Aorta (tissue), 5 donors: ENCODE results near the gene PUSL1. TPM values are rescaled to one million over a fixed set of nuclear protein-coding genes. Genes with fewer than 3 reads are reported as not detected.

Source experiments
- ATAC-seq: fragments of 200-7000 bp; cut with Tn5 transposase; one replicate; pipeline ENCODE4 v1.9.1; 2022; ENCODE audit warnings: moderate library complexity; ENCODE audit not compliant: low FRiP score
- DNase-seq, 2 donors: peaks; one replicate each; pipeline ENCODE4 v3.0.0-alpha.2; 2020
- H3K27ac ChIP-seq, 2 donors: one replicate each; pipeline ENCODE4 v1.5.1; 2013; ENCODE audit warnings: low read length in 2 of 2, mild to moderate bottlenecking in 2 of 2, moderate library complexity in 2 of 2, control low read depth in 1 of 2, inconsistent platforms in 1 of 2, low read depth in 1 of 2
- H3K27me3 ChIP-seq, 2 donors: one replicate each; pipeline ENCODE4 v1.6.1; 2013; ENCODE audit warnings: control low read depth in 1 of 2, low read length in 1 of 2, mild to moderate bottlenecking in 1 of 2, moderate library complexity in 1 of 2; ENCODE audit not compliant: insufficient read depth in 2 of 2, control insufficient read depth in 1 of 2
- H3K36me3 ChIP-seq, 2 donors: one replicate each; pipeline ENCODE4 v1.6.1; 2013; ENCODE audit warnings: control low read depth in 1 of 2, low read length in 1 of 2, mild to moderate bottlenecking in 1 of 2; ENCODE audit not compliant: insufficient read depth in 2 of 2, control insufficient read depth in 1 of 2
- H3K4me1 ChIP-seq, 2 donors: one replicate each; pipeline ENCODE4 v1.6.1; 2013; ENCODE audit warnings: low read length in 2 of 2, control low read depth in 1 of 2, mild to moderate bottlenecking in 1 of 2, moderate library complexity in 1 of 2; ENCODE audit not compliant: insufficient read depth in 2 of 2, control insufficient read depth in 1 of 2
- H3K4me3 ChIP-seq, 2 donors: one replicate each; pipeline ENCODE4 v1.5.1; 2013; ENCODE audit warnings: low read length in 2 of 2, control low read depth in 1 of 2, mild to moderate bottlenecking in 1 of 2
- H3K9me3 ChIP-seq: one replicate; pipeline ENCODE4 v1.6.1; 2013; ENCODE audit warnings: mild to moderate bottlenecking, low read length; ENCODE audit not compliant: control insufficient read depth
- WGBS, 2 donors: extraction: QIAGEN DNeasy Blood & Tissue Kit; methylation state at CpG; one replicate each; pipeline ENCODE4 v1.1.7; 2013; 5-methylcytosine and 5-hydroxymethylcytosine counted together
- intact Hi-C, 2 donors: fragments of 100-400 bp; cut with DNase I; formaldehyde crosslinking; loops; one replicate each; pipeline versions ENCODE4 v1.14.2 to v1.15.0; 2022
- polyA plus RNA-seq, 2 donors: library from polyadenylated mRNA; stranded (reverse); fragments of 200-250 nt; gene quantifications; one replicate each; pipeline ENCODE4 v1.2.3, GENCODE V29; 2013
- total RNA-seq, 2 donors: library from RNA; stranded (reverse); fragmentation: NEBNext Ultra II Directional; extraction: Animal tissue kit (Norgen Biotek cat#: 25700); gene quantifications; one replicate each; pipeline ENCODE4 v1.2.1, GENCODE V29; 2021
- donor health status: healthy with polysubstance abuse.
- donor health status: Bipolar disorder and iron deficiency.
- donor health status: DM: no; HTN: no; CAD: no.
- donor health status: DM: no; HTN: no; CAD: no.
- donor health status: DM: yes; HTN: yes; CAD: no.

The PUSL1 gene
- total and polyA plus RNA-seq, 4 donors: 5.8 to 13.7 (median 10.0) TPM

DNA sequence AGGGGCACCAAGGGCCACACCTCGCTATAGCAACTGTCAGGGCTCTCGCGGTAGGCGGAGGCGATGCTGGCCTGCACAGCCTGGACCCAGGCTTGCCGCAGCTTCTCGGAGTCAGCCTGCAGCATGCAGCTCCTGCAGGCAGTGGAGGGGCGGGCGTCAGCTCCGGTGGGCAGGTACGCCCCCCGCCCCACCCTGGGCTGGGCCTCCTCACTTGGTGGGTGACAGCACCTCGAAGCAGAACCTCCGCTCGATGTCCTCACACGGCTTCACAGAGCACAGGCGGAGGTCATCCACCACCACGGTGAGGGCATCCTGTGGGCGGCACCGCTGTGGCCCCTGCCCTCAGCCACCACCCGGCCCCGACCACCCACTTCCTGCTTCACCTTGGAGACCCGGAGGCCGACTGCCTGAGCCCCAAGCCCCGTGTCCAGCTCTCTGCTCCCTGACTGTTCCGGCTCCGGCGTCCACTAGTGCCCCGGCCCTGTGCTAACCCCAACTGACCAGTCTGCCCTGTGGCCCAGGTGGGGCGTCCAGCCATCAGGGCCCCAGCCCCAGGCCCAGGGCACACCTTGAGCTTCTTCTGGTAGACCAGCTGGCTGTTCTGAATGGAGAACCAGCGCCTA, 10.5 kb upstream of the PUSL1 start:
- WGBS, 2 donors: 94% methylated on average over 31 of the region's 31 CpGs
- DNase-seq: no peak
- Histone ChIP-seq H3K4me1 (no peaks in the 10 kb centered on the region), H3K36me3 (no peaks in the 10 kb centered on the region), H3K4me3 (no peak overlapping the region), H3K27ac (no peak overlapping the region), H3K9me3 (no peaks in the 10 kb centered on the region), H3K27me3 (no peaks in the 10 kb centered on the region)
- no peak for ATAC-seq
- intact Hi-C loops: loop anchor here in 1 of 2 donors (10.0 kb wide), 1 partner anchor 313 kb away; the partner anchor contains the start of gene PERM1

DNA sequence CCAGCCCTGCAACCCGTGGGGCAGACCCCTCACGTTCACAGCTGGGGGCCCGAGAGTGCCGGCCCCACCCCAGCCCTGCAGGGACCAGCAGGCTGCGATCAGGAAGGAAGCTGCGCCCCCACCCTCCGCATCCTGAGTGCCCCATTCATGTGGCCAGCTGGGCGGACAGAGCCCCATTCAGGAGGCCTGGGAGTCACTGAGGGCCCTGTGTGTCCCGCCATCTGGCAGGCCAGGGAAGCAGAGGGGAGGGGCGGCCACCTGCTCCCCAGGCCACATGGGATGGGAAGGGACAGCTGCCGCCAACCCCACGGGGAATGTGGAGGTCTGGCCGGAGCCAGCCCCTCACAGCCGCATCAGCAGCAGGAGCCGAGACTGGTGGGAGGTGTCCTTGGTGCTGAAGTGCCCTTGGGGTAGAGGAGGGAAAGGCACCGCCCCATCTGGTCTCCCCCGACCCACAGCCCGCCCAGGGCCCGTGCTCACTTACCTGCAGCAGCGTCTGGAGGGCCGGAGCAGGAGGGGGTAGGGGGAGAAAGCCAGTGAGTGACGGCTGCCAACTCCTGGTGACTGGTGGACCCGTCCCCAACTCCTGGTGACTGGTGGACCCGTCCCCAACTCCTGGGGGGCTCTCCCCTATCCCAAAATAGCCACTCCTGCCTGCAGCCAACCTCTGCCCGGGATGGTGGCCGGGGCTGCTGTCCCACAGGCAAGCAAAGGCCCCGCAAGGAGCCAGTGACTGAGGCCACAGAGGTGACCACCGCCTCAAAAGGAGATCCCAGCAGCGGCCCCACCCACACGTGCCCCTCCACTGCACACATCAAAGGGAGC, 9.3 kb upstream of the PUSL1 start:
- 65 to 74% methylated on average over 24 to 30 of the region's 30 CpGs for WGBS, 2 donors
- Histone ChIP-seq H3K4me1 (no peaks in the 10 kb centered on the region), H3K27ac (no peak overlapping the region), H3K27me3 (no peaks in the 10 kb centered on the region), H3K36me3 (no peaks in the 10 kb centered on the region), H3K4me3 (no peak overlapping the region), H3K9me3 (no peaks in the 10 kb centered on the region)
- no peak for DNase-seq
- no peak for ATAC-seq
- intact Hi-C loops: loop anchor here in 1 of 2 donors (10.0 kb wide), 1 partner anchor 314 kb away; the partner anchor contains the start of gene PERM1

DNA sequence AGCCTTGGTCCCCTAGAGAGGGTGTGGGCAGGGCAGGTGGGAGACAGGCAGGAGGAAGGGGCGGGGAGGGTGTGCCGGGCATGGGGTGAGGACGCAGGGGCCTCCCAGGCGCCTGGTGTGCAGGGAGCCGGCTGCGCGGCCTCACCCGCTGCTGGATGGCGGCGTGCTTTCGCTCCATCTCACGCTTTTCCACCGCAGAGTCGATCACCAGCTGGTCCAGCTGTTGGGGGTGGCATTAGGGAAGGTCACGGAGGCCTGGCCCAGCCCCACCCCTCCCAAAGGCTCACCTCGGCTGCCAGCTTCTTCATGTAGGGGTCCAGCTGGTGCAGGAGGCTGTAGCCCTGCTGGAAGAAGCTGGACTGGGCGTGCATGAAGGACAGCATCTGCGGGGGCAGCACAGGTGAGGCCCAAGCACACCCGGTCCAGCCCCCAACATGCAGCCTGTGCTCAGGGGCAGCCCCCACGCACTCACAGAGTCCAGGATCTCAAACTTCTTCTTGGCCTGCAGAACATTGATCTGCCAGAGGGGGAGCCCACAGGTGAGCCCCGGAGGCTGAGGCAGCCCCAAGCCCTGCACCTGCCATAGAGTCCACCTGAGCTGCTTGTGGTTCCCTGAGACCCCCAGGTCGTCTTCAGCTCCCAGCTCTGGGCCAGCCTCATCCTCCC, 8.6 kb upstream of the PUSL1 start:
- WGBS, 2 donors: 90 to 91% methylated on average over 18 to 22 of the region's 22 CpGs
- Histone ChIP-seq H3K36me3 (no peaks in the 10 kb centered on the region), H3K27ac (no peak overlapping the region), H3K4me3 (no peak overlapping the region), H3K9me3 (no peaks in the 10 kb centered on the region), H3K27me3 (no peaks in the 10 kb centered on the region), H3K4me1 (no peaks in the 10 kb centered on the region)
- intact Hi-C loops: loop anchor here in 1 of 2 donors (10.0 kb wide), 1 partner anchor 315 kb away; the partner anchor contains the start of gene PERM1
- DNase-seq: no peak
- ATAC-seq: no peak

DNA sequence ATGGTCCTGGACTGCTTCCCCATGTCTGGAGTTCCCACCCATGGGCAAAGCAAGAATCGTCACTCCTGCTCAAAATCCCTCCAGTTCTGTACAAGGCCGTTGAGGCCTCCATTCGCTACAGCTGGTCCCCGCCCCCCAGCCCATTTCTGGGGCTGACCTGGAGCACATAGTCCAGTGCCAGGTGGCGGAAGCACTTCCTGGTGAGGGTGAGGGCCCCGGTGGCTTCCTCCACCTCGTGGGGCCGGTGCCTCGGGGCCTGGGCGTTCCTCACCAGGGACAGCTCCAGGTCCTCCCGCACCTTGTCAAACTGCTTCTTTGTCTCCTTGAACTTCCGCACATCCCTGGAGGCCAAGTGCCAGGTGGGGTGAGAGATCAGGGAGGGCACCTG, 8.1 kb upstream of the PUSL1 start:
- no peak for ATAC-seq
- intact Hi-C loops: no loop called here
- no peaks in the 10 kb centered on the region for H3K9me3 ChIP-seq

DNA sequence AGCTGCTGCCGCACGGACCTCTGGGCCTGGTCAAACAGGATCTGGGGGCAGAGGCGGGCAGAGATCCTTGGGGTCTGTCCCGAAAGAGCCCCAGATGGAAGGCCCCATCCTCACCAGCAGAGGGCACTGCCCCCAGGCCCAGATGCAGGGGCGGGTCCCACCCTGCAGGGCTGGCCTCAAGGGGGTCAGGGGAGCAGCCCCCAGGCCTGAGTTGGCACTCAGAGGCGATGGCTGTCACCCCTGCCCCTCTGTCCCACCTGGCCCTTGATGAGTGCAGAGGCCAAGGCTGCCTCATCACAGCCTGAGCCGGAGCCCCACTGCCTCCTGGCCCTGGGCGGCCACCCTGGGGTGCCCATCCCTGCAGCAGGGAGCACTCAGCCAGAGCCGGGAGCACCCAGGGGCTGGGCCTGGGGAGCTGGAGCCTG, 6.4 kb upstream of the PUSL1 start:
- intact Hi-C loops: no loop called here
- 92 to 94% methylated on average over 8 to 9 of the region's 9 CpGs for WGBS, 2 donors
- no peak overlapping the region for H3K4me3 ChIP-seq

More for the DNA sequence above, 8.1 kb upstream of the PUSL1 start:
- H3K27me3 ChIP-seq: no peaks in the 10 kb centered on the region
- H3K4me3 ChIP-seq: no peak overlapping the region
- H3K4me1 ChIP-seq: no peaks in the 10 kb centered on the region
- no peaks in the 10 kb centered on the region for H3K36me3 ChIP-seq
- WGBS, 2 donors: 90 to 91% methylated on average over 12 of the region's 12 CpGs
- no peak for DNase-seq
- H3K27ac ChIP-seq: no peak overlapping the region

DNA sequence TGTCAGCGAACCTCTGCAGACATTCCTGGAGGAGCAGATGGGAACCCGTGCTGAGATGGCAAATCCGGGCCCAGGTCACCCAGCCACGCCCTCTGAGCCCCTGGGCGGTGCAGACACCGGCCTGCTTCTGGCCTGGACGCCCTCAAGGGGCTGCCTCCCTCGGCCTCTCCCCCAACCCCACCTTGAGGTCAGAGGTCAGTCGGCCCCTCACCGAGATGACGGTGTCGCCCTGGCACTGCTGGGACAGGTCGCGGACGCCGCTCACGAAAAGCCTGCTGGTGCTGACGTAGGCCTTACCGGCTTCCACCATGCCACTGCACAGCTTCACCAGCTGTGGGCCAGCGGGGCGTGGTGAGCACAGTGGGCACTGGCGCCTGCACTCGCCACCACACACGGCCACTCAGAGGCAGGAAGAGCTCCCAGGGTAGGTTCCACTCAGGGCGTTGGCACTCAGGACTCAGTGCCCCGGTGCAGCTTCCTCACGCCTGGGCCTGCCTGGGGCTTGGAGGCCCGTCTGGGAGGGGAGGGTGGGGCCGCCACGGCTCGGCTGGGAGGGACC, 5.4 kb upstream of the PUSL1 start:
- intact Hi-C loops: no loop called here
- Histone ChIP-seq H3K27ac (no peak overlapping the region), H3K4me3 (no peak overlapping the region), H3K27me3 (no peaks in the 10 kb centered on the region), H3K9me3 (no peaks in the 10 kb centered on the region), H3K4me1 (no peaks in the 10 kb centered on the region), H3K36me3 (no peaks in the 10 kb centered on the region)
- DNase-seq (no peak), ATAC-seq (no peak)
- 86 to 88% methylated on average over 29 to 31 of the region's 31 CpGs for WGBS, 2 donors

More for the DNA sequence above, 6.4 kb upstream of the PUSL1 start:
- Histone ChIP-seq H3K27ac (no peak overlapping the region), H3K4me1 (no peaks in the 10 kb centered on the region), H3K36me3 (no peaks in the 10 kb centered on the region), H3K27me3 (no peaks in the 10 kb centered on the region), H3K9me3 (no peaks in the 10 kb centered on the region)
- ATAC-seq: no peak
- no peak for DNase-seq

DNA sequence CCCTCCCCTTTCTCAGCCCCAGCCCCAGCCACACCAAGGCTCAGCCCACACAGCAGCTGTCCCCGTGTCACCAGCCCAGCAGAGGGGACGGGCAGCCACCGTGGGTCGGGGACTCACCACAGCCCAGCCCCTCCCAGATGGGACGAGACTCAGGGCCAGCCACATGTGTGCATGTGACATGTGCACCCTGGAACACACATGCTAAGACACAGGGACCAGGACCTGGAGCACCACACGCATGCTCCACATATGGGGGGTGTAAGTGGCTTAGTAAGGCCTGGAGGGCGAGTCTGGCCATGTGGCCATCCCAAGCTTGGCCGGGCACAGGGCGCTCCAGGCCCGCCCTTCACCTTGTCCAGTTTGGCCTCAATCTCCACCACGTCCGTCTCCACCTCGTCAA, 4.7 kb upstream of the PUSL1 start:
- Histone ChIP-seq H3K9me3 (no peaks in the 10 kb centered on the region), H3K4me3 (no peak overlapping the region), H3K4me1 (no peaks in the 10 kb centered on the region), H3K27me3 (no peaks in the 10 kb centered on the region), H3K36me3 (no peaks in the 10 kb centered on the region), H3K27ac (no peak overlapping the region)
- DNase-seq (no peak), ATAC-seq (no peak)
- intact Hi-C loops: no loop called here
- WGBS, 2 donors: 86 to 91% methylated on average over 13 of the region's 13 CpGs

DNA sequence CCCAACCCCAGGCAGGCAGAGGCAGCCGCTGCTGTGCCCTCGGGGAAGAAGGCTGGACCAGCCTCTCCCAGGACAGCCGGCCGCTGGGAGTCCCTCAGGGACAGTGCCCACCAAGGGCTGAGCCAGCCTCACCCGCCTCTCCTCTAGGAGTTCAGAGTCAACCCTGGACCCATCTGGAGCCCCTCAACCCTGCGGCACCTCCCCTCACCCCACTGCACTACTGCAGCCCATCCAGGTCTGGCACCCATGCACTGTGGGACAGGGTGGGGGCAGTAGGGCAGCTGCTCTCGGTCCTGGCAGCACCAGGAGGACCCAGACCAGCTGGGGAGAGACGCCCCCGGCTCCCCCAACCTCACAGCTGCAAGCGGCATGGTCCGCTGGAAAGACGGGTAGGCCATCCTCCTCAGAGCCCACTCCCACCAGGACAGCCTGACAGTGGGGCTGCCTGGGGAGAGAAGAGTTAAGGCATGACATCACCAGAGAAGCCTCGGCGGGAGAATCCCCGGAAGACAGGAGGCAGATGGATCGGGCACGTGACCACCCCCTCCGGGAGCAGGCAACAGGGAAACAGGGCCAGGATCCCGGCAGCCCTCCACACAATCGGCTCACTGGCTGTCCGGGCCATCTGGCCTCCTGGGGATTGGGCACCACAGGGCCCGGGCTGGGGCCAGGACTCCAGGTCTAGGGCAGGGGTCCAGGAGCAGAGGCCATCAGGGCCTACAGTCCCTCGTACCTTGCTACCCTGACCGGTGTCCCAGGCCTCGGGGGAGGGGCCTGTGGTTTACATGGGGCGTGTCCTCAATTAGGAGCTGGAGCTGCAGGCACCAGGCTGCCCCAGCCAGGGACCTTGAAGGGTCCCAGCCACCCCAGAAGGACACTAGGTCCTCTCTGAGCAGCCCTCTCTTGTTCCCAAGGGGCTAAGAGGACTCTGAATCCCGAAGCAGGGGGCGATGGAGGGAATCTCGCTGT, 3.8 kb upstream of the PUSL1 start:
- WGBS, 2 donors: 37 to 43% methylated on average over 29 of the region's 29 CpGs
- H3K4me1 ChIP-seq: no peaks in the 10 kb centered on the region
- ATAC-seq: no peak
- DNase-seq: peak in 1 of 2 donors; percentile 78
- no peaks in the 10 kb centered on the region for H3K27me3 ChIP-seq
- no peaks in the 10 kb centered on the region for H3K36me3 ChIP-seq
- no peak overlapping the region for H3K27ac ChIP-seq
- intact Hi-C loops: no loop called here
- H3K9me3 ChIP-seq: no peaks in the 10 kb centered on the region
- H3K4me3 ChIP-seq: no peak overlapping the region
